Measurements from ENCODE around the gene LIMA1.

The LIMA1 gene

GRCh38 chr12:50207424-50207823 is 75.9 kb downstream of the LIMA1 start:
- H3F3A ChIP-seq (ENCODE audit: insufficient read depth): peaks cover 7% of the 10 kb centered on the region; the same call in 1 of the 2 replicates
- peaks cover 7% of the 10 kb centered on the region; the same call in 1 of the 2 replicates for H3K36me3 ChIP-seq (ENCODE audit: low read length)
- no peak overlapping the region for H3K4me3 ChIP-seq (ENCODE audit: insufficient read depth, low read length, poor library complexity, severe bottlenecking)
- no peaks in the 10 kb centered on the region for H3K9me3 ChIP-seq (ENCODE audit: insufficient read depth, low read length)
- no peak overlapping the region for H3K27ac ChIP-seq (ENCODE audit: low read depth, low read length)
- no peak overlapping the region for H3K4me2 ChIP-seq (ENCODE audit: low read depth, low read length, poor library complexity, severe bottlenecking)
- H3K27me3 ChIP-seq (ENCODE audit: low read length): no peaks in the 10 kb centered on the region
- TF ChIP-seq EZH2phosphoT487 (conservative IDR thresholded peaks at IDR 0.05; ENCODE audit: low read length): no peak
- TF ChIP-seq CTCF (IDR thresholded peaks at IDR 0.05; ENCODE audit: insufficient read depth, low read length, poor library complexity, severe bottlenecking): no peak
- peaks cover 9% of the 10 kb centered on the region; the same call in 1 of the 2 replicates for H3K79me2 ChIP-seq (ENCODE audit: insufficient read depth, low read length)
- no peaks in the 10 kb centered on the region for H3K9me2 ChIP-seq (replicated peaks; ENCODE audit: insufficient read depth, low read length)
- H4K20me1 ChIP-seq (ENCODE audit: low read depth, low read length): no peaks in the 10 kb centered on the region
- no peak overlapping the region for H2AFZ ChIP-seq (ENCODE audit: low read depth, low read length, severe bottlenecking)
- H3K9ac ChIP-seq (ENCODE audit: low read length): no peak overlapping the region

- peaks cover 7% of the 10 kb centered on the region; the same call in 1 of the 2 replicates for H3K36me3 ChIP-seq (ENCODE audit: low read length)
- no peaks in the 10 kb centered on the region for H4K20me1 ChIP-seq (ENCODE audit: low read depth, low read length)
- no peaks in the 10 kb centered on the region for H3K27me3 ChIP-seq (ENCODE audit: low read length)
- no peak overlapping the region for H2AFZ ChIP-seq (ENCODE audit: low read depth, low read length, severe bottlenecking)
- no peaks in the 10 kb centered on the region for H3K9me3 ChIP-seq (ENCODE audit: insufficient read depth, low read length)
- H3K9ac ChIP-seq (ENCODE audit: low read length): no peak overlapping the region
- H3K27ac ChIP-seq (ENCODE audit: low read depth, low read length): no peak overlapping the region
- no peaks in the 10 kb centered on the region for H3F3A ChIP-seq (ENCODE audit: insufficient read depth)
- H3K9me2 ChIP-seq (replicated peaks; ENCODE audit: insufficient read depth, low read length): no peaks in the 10 kb centered on the region
- H3K4me2 ChIP-seq (ENCODE audit: low read depth, low read length, poor library complexity, severe bottlenecking): no peak overlapping the region
- H3K4me3 ChIP-seq (ENCODE audit: insufficient read depth, low read length, poor library complexity, severe bottlenecking): no peak overlapping the region
- no peak for TF ChIP-seq CTCF (IDR thresholded peaks at IDR 0.05; ENCODE audit: insufficient read depth, low read length, poor library complexity, severe bottlenecking)
- TF ChIP-seq EZH2phosphoT487 (conservative IDR thresholded peaks at IDR 0.05; ENCODE audit: low read length): no peak
- peaks cover 3% of the 10 kb centered on the region; the same call in 1 of the 2 replicates for H3K79me2 ChIP-seq (ENCODE audit: insufficient read depth, low read length)
These were observed 77.7 kb downstream of the LIMA1 start for GRCh38 chr12:50205648-50206047.

- H3K9me2 ChIP-seq (replicated peaks; ENCODE audit: insufficient read depth, low read length): no peaks in the 10 kb centered on the region
- no peaks in the 10 kb centered on the region for H3K79me2 ChIP-seq (ENCODE audit: insufficient read depth, low read length)
- H3K36me3 ChIP-seq (ENCODE audit: low read length): peaks cover 7% of the 10 kb centered on the region; the same call in 1 of the 2 replicates
- no peak overlapping the region for H3K9ac ChIP-seq (ENCODE audit: low read length)
- H4K20me1 ChIP-seq (ENCODE audit: low read depth, low read length): no peaks in the 10 kb centered on the region
- H2AFZ ChIP-seq (ENCODE audit: low read depth, low read length, severe bottlenecking): no peak overlapping the region
- no peak for TF ChIP-seq EZH2phosphoT487 (conservative IDR thresholded peaks at IDR 0.05; ENCODE audit: low read length)
- H3K4me2 ChIP-seq (ENCODE audit: low read depth, low read length, poor library complexity, severe bottlenecking): no peak overlapping the region
- H3F3A ChIP-seq (ENCODE audit: insufficient read depth): no peaks in the 10 kb centered on the region
- no peaks in the 10 kb centered on the region for H3K9me3 ChIP-seq (ENCODE audit: insufficient read depth, low read length)
- no peak overlapping the region for H3K27ac ChIP-seq (ENCODE audit: low read depth, low read length)
- no peak overlapping the region for H3K4me3 ChIP-seq (ENCODE audit: insufficient read depth, low read length, poor library complexity, severe bottlenecking)
- H3K27me3 ChIP-seq (ENCODE audit: low read length): no peaks in the 10 kb centered on the region
These were observed 79.6 kb downstream of the LIMA1 start for GRCh38 chr12:50203691-50204090.

- H3K79me2 ChIP-seq (ENCODE audit: insufficient read depth, low read length): no peaks in the 10 kb centered on the region
- H3K9me2 ChIP-seq (replicated peaks; ENCODE audit: insufficient read depth, low read length): no peaks in the 10 kb centered on the region
- H3F3A ChIP-seq (ENCODE audit: insufficient read depth): no peaks in the 10 kb centered on the region; the same call in 1 of the 2 replicates
- no peaks in the 10 kb centered on the region for H3K9me3 ChIP-seq (ENCODE audit: insufficient read depth, low read length)
- H3K27me3 ChIP-seq (ENCODE audit: low read length): no peaks in the 10 kb centered on the region
- H3K4me3 ChIP-seq (ENCODE audit: insufficient read depth, low read length, poor library complexity, severe bottlenecking): no peak overlapping the region
- no peak overlapping the region for H3K27ac ChIP-seq (ENCODE audit: low read depth, low read length)
- no peak overlapping the region for H2AFZ ChIP-seq (ENCODE audit: low read depth, low read length, severe bottlenecking)
- H3K36me3 ChIP-seq (ENCODE audit: low read length): peaks cover 13% of the 10 kb centered on the region; the same call in 1 of the 2 replicates
- H3K9ac ChIP-seq (ENCODE audit: low read length): no peak overlapping the region
- H3K4me2 ChIP-seq (ENCODE audit: low read depth, low read length, poor library complexity, severe bottlenecking): no peak overlapping the region
- no peaks in the 10 kb centered on the region for H4K20me1 ChIP-seq (ENCODE audit: low read depth, low read length)
- TF ChIP-seq CTCF (IDR thresholded peaks at IDR 0.05; ENCODE audit: insufficient read depth, low read length, poor library complexity, severe bottlenecking): no peak
- no peak for TF ChIP-seq EZH2phosphoT487 (conservative IDR thresholded peaks at IDR 0.05; ENCODE audit: low read length)
These were observed 81.3 kb downstream of the LIMA1 start for GRCh38 chr12:50201987-50202521.
